Measurements from ENCODE around the gene CCR5AS.

DNA sequence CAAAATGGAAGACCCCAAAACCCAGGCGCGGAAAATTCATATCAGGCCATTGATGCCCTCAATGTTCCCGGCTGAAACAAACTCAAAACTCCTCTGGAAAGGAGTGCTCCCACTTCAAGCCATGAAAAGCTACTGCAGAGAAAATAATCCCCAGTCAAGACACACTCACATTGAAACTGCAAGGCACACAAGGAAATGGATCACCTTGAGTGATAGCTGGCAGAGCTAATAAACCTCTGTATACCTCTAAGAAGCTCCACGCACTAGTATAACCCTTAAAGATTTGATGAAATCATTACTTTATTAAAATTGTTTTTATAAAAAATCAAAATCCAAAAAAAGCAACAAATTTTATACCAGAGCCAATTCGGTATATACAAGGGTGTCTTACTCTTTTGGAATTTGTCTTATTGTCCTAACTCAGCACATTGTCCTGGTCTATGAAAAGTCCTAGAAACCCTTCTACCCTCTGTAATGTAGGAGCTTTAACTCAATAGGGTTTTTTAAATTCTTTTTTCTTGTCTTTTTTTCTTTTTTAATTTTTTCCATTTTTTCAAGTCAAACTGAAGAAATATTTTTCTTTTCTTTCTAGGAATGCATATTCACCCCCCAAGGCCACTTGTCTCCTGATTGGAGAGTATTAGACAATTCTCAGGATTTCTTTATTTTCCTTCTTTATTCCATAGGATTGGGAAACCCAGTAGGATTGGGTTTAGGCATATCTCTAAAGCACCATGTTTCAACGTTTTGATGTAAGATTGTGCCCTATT, 8.5 kb downstream of the CCR5AS start:
- TF ChIP-seq, protein P1, sequence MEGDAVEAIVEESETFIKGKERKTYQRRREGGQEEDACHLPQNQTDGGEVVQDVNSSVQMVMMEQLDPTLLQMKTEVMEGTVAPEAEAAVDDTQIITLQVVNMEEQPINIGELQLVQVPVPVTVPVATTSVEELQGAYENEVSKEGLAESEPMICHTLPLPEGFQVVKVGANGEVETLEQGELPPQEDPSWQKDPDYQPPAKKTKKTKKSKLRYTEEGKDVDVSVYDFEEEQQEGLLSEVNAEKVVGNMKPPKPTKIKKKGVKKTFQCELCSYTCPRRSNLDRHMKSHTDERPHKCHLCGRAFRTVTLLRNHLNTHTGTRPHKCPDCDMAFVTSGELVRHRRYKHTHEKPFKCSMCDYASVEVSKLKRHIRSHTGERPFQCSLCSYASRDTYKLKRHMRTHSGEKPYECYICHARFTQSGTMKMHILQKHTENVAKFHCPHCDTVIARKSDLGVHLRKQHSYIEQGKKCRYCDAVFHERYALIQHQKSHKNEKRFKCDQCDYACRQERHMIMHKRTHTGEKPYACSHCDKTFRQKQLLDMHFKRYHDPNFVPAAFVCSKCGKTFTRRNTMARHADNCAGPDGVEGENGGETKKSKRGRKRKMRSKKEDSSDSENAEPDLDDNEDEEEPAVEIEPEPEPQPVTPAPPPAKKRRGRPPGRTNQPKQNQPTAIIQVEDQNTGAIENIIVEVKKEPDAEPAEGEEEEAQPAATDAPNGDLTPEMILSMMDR (IDR thresholded peaks at IDR 0.05), result no peak
- TF ChIP-seq POLR2A (IDR thresholded peaks at IDR 0.05), result no peak
